Adrenal gland (tissue), 12 donors: Measurements from ENCODE around the gene SLC25A45. TPM values are rescaled to one million over a fixed set of nuclear protein-coding genes. Genes with fewer than 3 reads are reported as not detected.

Source experiments
- DNase-seq, 7 donors: peaks; one replicate each; pipeline ENCODE4 v3.0.0-alpha.2; 2019 to 2020
- H3K27ac ChIP-seq, 5 donors: fragments of 200-600 bp; sonication (generic) in 4 of 5; 1 replicate in 3 of 5; 2 replicates in 2 of 5; pipeline versions ENCODE4 v1.5.1 to v1.8.0; 2016 to 2020; ENCODE audit warnings: mild to moderate bottlenecking in 1 of 5
- H3K27me3 ChIP-seq: fragments of 200-600 bp; 2 replicates; pipeline ENCODE4 v1.8.0; 2021
- H3K36me3 ChIP-seq, 2 donors: fragments of 200-600 bp; replicated peaks in 1 of 2; 1 replicate in 1 of 2; 2 replicates in 1 of 2; pipeline versions ENCODE4 v1.5.1 to v1.8.0; 2018 to 2022
- H3K4me1 ChIP-seq, 2 donors: fragments of 200-600 bp; replicated peaks in 1 of 2; 1 replicate in 1 of 2; 2 replicates in 1 of 2; pipeline versions ENCODE4 v1.5.1 to v1.8.0; 2018 to 2021
- H3K4me3 ChIP-seq, 4 donors: fragments of 200-600 bp; sonication (generic) in 3 of 4; one replicate each; pipeline ENCODE4 v1.5.1; 2016 to 2018
- H3K9me3 ChIP-seq, 3 donors: fragments of 200-600 bp; sonication (generic) in 1 of 3; replicated peaks in 1 of 3; 1 replicate in 2 of 3; 2 replicates in 1 of 3; pipeline versions ENCODE4 v1.5.1 to v1.8.0; 2016 to 2021
- POLR2A ChIP-seq, 2 donors: fragments of 450-650 bp; IDR thresholded peaks; one replicate each; pipeline ENCODE4 v1.6.1; 2017; ENCODE audit warnings: antibody characterized with exemption in 2 of 2, mild to moderate bottlenecking in 2 of 2, moderate library complexity in 1 of 2
- WGBS, 4 donors: extraction: QIAGEN DNeasy Blood & Tissue Kit in 2 of 4; methylation state at CpG; one replicate each; pipeline versions ENCODE4 v1.1.5 to v1.1.7; 2013 to 2017; 5-methylcytosine and 5-hydroxymethylcytosine counted together
- intact Hi-C, 2 donors: fragments of 100-400 bp; cut with DNase I; formaldehyde crosslinking; loops; one replicate each; pipeline versions ENCODE4 v1.14.1 to v1.15.0; 2022 to 2023
- polyA plus RNA-seq, 3 donors: library from polyadenylated mRNA; stranded (reverse); fragments of 200-250 nt in 2 of 3; fragments of 350-450 nt in 1 of 3; fragmentation: Illumina TruSeq in 1 of 3; extraction: RNeasy Lipid Tissue Mini Kit (QIAGEN cat#74804) in 1 of 3; gene quantifications; one replicate each; pipeline ENCODE4 v1.2.3, GENCODE V29; 2013 to 2014
- total RNA-seq, 9 donors: library from RNA; depleted of rRNA in 4 of 9; stranded (reverse); fragments of >200 nt in 4 of 9; fragments of 120-200 nt in 1 of 9; fragmentation: NEBNext Ultra II Directional in 1 of 9; extraction: Animal tissue kit (Norgen Biotek cat#: 25700) in 1 of 9; gene quantifications; one replicate each; pipeline versions ENCODE4 v1.1.0 to v1.2.4, GENCODE V29; 2013 to 2023
- TF ChIP-seq, protein P1 (sequence below), 6 experiments: fragments of 450-650 bp in 4 of 6; fragments of 200-600 bp in 2 of 6; sonication (generic) in 1 of 6; IDR thresholded peaks; 1 replicate in 5 of 6; 2 replicates in 1 of 6; pipeline versions ENCODE4 v1.5.1 to v1.8.0; 2016 to 2021; ENCODE audit warnings: antibody characterized with exemption in 6 of 6, mild to moderate bottlenecking in 2 of 6, moderate library complexity in 1 of 6
- donor health status: healthy with polysubstance abuse.
- donor health status: Bipolar disorder and iron deficiency.
- donor health status: DM: yes; HTN: yes; CAD: no.
- donor health status: DM: no; HTN: no; CAD: no.
- donor health status: DM: no; HTN: no; CAD: no.
- donor health status: DM: yes; HTN: yes; CAD: no.

Gene SLC25A45
- total and polyA plus RNA-seq, 12 donors = 1.1 to 21.0 (median 6.7) TPM

DNA sequence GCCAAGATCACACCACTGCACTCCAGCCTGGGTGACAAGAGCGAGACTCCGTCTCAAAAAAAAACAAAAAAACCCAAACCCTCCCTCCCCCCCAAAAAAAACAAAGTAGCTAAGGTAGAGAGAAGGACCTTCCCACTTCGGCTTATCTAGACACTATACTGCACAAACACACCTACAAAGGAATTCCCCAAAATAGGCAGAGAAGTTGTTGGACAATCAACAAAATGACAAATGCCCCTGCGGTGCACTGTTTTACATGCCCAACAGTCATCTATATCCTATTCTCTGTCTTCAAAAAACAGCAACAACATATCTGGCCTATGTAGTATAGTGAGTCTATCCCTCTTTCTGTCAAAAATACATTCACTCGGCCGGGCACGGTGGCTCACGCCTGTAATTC, 55.4 kb downstream of the SLC25A45 start:
- 82 to 85% (median 83%) methylated on average over 8 of the region's 8 CpGs for WGBS, 4 donors
- Histone ChIP-seq H3K9me3 (no peaks in the 10 kb centered on the region), H3K4me1 (no peaks in the 10 kb centered on the region), H3K27me3 (no peaks in the 10 kb centered on the region), H3K27ac (no peak overlapping the region), H3K36me3 (no peaks in the 10 kb centered on the region), H3K4me3 (no peak overlapping the region)
- intact Hi-C loops = loop anchor here in 1 of 2 donors (2.0 kb wide), 1 partner anchor 52 kb away; no protein-coding TSS in a partner anchor
- DNase-seq = no peak
- TF ChIP-seq POLR2A (IDR thresholded peaks at IDR 0.05) = no peak
- TF ChIP-seq, protein P1, sequence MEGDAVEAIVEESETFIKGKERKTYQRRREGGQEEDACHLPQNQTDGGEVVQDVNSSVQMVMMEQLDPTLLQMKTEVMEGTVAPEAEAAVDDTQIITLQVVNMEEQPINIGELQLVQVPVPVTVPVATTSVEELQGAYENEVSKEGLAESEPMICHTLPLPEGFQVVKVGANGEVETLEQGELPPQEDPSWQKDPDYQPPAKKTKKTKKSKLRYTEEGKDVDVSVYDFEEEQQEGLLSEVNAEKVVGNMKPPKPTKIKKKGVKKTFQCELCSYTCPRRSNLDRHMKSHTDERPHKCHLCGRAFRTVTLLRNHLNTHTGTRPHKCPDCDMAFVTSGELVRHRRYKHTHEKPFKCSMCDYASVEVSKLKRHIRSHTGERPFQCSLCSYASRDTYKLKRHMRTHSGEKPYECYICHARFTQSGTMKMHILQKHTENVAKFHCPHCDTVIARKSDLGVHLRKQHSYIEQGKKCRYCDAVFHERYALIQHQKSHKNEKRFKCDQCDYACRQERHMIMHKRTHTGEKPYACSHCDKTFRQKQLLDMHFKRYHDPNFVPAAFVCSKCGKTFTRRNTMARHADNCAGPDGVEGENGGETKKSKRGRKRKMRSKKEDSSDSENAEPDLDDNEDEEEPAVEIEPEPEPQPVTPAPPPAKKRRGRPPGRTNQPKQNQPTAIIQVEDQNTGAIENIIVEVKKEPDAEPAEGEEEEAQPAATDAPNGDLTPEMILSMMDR (IDR thresholded peaks at IDR 0.05) = no peak

GRCh38 chr11:65325435-65325834, 57.0 kb downstream of the SLC25A45 start:
- Histone ChIP-seq H3K27me3 (no peaks in the 10 kb centered on the region), H3K4me3 (no peak overlapping the region), H3K27ac (no peak overlapping the region), H3K4me1 (no peaks in the 10 kb centered on the region), H3K36me3 (peaks cover 0 to 13% of the 10 kb centered on the region in 2 donors), H3K9me3 (no peaks in the 10 kb centered on the region)
- intact Hi-C loops = no loop called here
- 74 to 78% (median 76%) methylated on average over 4 of the region's 4 CpGs for WGBS, 4 donors
- DNase-seq = no peak
- TF ChIP-seq, protein P1 (IDR thresholded peaks at IDR 0.05) = no peak
- no peak for TF ChIP-seq POLR2A (IDR thresholded peaks at IDR 0.05)

Other genes with a start within 250 kb of the SLC25A45 start
- 100 to 1,000 TPM in 1 of 9 donors, 10 to 100 TPM in 7, 1 to 10 TPM in 1; 9.7 to 119 (median 61.4) TPM for gene SYVN1, start 248.1 kb downstream of the SLC25A45 start, total RNA-seq
- gene SYVN1, start 248.1 kb downstream of the SLC25A45 start, polyA plus RNA-seq = 100 to 1,000 TPM in 1 of 3 donors, 10 to 100 TPM in 2; 46.0 to 124 (median 58.5) TPM
- gene SPDYC, start 212.4 kb downstream of the SLC25A45 start, total RNA-seq = not detected
- gene SPDYC, start 212.4 kb downstream of the SLC25A45 start, polyA plus RNA-seq = under 1 TPM in 1 of 3 donors, not detected in 2; 0.10 TPM
- gene CAPN1, start 200.7 kb downstream of the SLC25A45 start, total RNA-seq = 100 to 1,000 TPM in 7 of 9 donors, 10 to 100 TPM in 2; 20.6 to 333 (median 141) TPM
- gene CAPN1, start 200.7 kb downstream of the SLC25A45 start, polyA plus RNA-seq = 100 to 1,000 TPM in 2 of 3 donors, 10 to 100 TPM in 1; 33.0 to 131 (median 106) TPM
- gene POLA2, start 120.7 kb downstream of the SLC25A45 start, total RNA-seq = 10 to 100 TPM in 2 of 9 donors, 1 to 10 TPM in 7; 3.9 to 12.2 (median 7.4) TPM
- 1 to 10 TPM; 4.3 to 8.3 (median 7.9) TPM for gene POLA2, start 120.7 kb downstream of the SLC25A45 start, polyA plus RNA-seq
- gene CDC42EP2, start 67.8 kb downstream of the SLC25A45 start, total RNA-seq = 10 to 100 TPM in 3 of 9 donors, 1 to 10 TPM in 6; 1.1 to 18.3 (median 4.8) TPM
- 10 to 100 TPM in 2 of 3 donors, 1 to 10 TPM in 1; 1.0 to 13.9 (median 10.4) TPM for gene CDC42EP2, start 67.8 kb downstream of the SLC25A45 start, polyA plus RNA-seq
- gene DPF2, start 48.8 kb downstream of the SLC25A45 start, total RNA-seq = 10 to 100 TPM; 28.3 to 73.7 (median 49.1) TPM
- gene DPF2, start 48.8 kb downstream of the SLC25A45 start, polyA plus RNA-seq = 10 to 100 TPM; 23.2 to 34.7 (median 30.4) TPM
- gene TIGD3, start 27.9 kb downstream of the SLC25A45 start, total RNA-seq = under 1 TPM; 0.11 to 0.96 (median 0.33) TPM
- gene TIGD3, start 27.9 kb downstream of the SLC25A45 start, polyA plus RNA-seq = under 1 TPM in 2 of 3 donors, not detected in 1; 0.27 to 0.40 TPM
- gene FRMD8, start 4.0 kb upstream of the SLC25A45 start, total RNA-seq = 10 to 100 TPM; 17.6 to 52.1 (median 39.6) TPM
- 10 to 100 TPM in 2 of 3 donors, 1 to 10 TPM in 1; 5.3 to 21.3 (median 20.4) TPM for gene FRMD8, start 4.0 kb upstream of the SLC25A45 start, polyA plus RNA-seq
- gene NEAT1, start 40.2 kb upstream of the SLC25A45 start, total RNA-seq = 1,000 to 10,000 TPM in 3 of 9 donors, 100 to 1,000 TPM in 4, 10 to 100 TPM in 2; 20.9 to 1,661 (median 217) TPM
- gene NEAT1, start 40.2 kb upstream of the SLC25A45 start, polyA plus RNA-seq = 1,000 to 10,000 TPM in 2 of 3 donors, 100 to 1,000 TPM in 1; 216 to 6,838 (median 2,645) TPM
- gene MALAT1, start 116.4 kb upstream of the SLC25A45 start, total RNA-seq = over 10,000 TPM in 5 of 9 donors, 1,000 to 10,000 TPM in 4; 5,921 to 17,143 (median 10,534) TPM
- 1,000 to 10,000 TPM in 1 of 3 donors, 100 to 1,000 TPM in 2; 237 to 9,519 (median 973) TPM for gene MALAT1, start 116.4 kb upstream of the SLC25A45 start, polyA plus RNA-seq
- 100 to 1,000 TPM; 105 to 240 (median 147) TPM for gene SCYL1, start 142.4 kb upstream of the SLC25A45 start, total RNA-seq
- 100 to 1,000 TPM in 2 of 3 donors, 10 to 100 TPM in 1; 52.3 to 395 (median 329) TPM for gene SCYL1, start 142.4 kb upstream of the SLC25A45 start, polyA plus RNA-seq
- 100 to 1,000 TPM in 7 of 9 donors, 10 to 100 TPM in 2; 43.4 to 362 (median 218) TPM for gene LTBP3, start 175.7 kb upstream of the SLC25A45 start, total RNA-seq
- gene LTBP3, start 175.7 kb upstream of the SLC25A45 start, polyA plus RNA-seq = 100 to 1,000 TPM in 2 of 3 donors, 10 to 100 TPM in 1; 40.2 to 323 (median 265) TPM
- gene ZNRD2, start 187.8 kb upstream of the SLC25A45 start, total RNA-seq = 10 to 100 TPM; 34.0 to 83.4 (median 51.2) TPM
- gene ZNRD2, start 187.8 kb upstream of the SLC25A45 start, polyA plus RNA-seq = 100 to 1,000 TPM in 2 of 3 donors, 1 to 10 TPM in 1; 9.4 to 135 (median 120) TPM
- gene FAM89B, start 189.9 kb upstream of the SLC25A45 start, total RNA-seq = 10 to 100 TPM; 28.0 to 77.1 (median 41.7) TPM
- gene FAM89B, start 189.9 kb upstream of the SLC25A45 start, polyA plus RNA-seq = 10 to 100 TPM in 2 of 3 donors, 1 to 10 TPM in 1; 7.0 to 64.4 (median 50.1) TPM
- 10 to 100 TPM; 11.8 to 56.3 (median 35.2) TPM for gene EHBP1L1, start 193.4 kb upstream of the SLC25A45 start, total RNA-seq
- 10 to 100 TPM in 2 of 3 donors, 1 to 10 TPM in 1; 8.7 to 68.0 (median 33.9) TPM for gene EHBP1L1, start 193.4 kb upstream of the SLC25A45 start, polyA plus RNA-seq
- gene KCNK7, start 213.2 kb upstream of the SLC25A45 start, total RNA-seq = 1 to 10 TPM in 1 of 9 donors, under 1 TPM in 4, not detected in 4; 0.06 to 1.5 (median 0.23) TPM
- gene KCNK7, start 213.2 kb upstream of the SLC25A45 start, polyA plus RNA-seq = 10 to 100 TPM in 1 of 3 donors, 1 to 10 TPM in 1, not detected in 1; 2.4 to 12.5 TPM
- gene MAP3K11, start 231.6 kb upstream of the SLC25A45 start, total RNA-seq = 10 to 100 TPM; 20.7 to 84.4 (median 55.7) TPM
- 100 to 1,000 TPM in 1 of 3 donors, 10 to 100 TPM in 2; 11.1 to 143 (median 85.2) TPM for gene MAP3K11, start 231.6 kb upstream of the SLC25A45 start, polyA plus RNA-seq
- gene PCNX3, start 233.1 kb upstream of the SLC25A45 start, total RNA-seq = 10 to 100 TPM; 11.7 to 45.0 (median 41.2) TPM
- 10 to 100 TPM in 2 of 3 donors, 1 to 10 TPM in 1; 9.0 to 29.9 (median 19.2) TPM for gene PCNX3, start 233.1 kb upstream of the SLC25A45 start, polyA plus RNA-seq